Hematopoietic multipotent progenitor cell (in vitro differentiated cells): ENCODE measurements around the gene SLC35C1. TPM values are rescaled to one million over a fixed set of nuclear protein-coding genes. Genes with fewer than 3 reads are reported as not detected.
A peak's percentile ranks its signal among the peaks of the same experiment; 100 is the strongest.

Experiments
- DNase-seq, 3 donors: peaks; one replicate each; pipeline ENCODE4 v3.0.0-alpha.2; 2011 to 2015; ENCODE audit warnings: low read depth in 2 of 3, low spot score in 2 of 3
- total RNA-seq: library from RNA; depleted of rRNA; stranded (reverse); fragments of >200 nt; gene quantifications from one replicate; pipeline ENCODE4 v1.2.3, GENCODE V29; 2012

The SLC35C1 gene
- 10.5 TPM for total RNA-seq

DNA sequence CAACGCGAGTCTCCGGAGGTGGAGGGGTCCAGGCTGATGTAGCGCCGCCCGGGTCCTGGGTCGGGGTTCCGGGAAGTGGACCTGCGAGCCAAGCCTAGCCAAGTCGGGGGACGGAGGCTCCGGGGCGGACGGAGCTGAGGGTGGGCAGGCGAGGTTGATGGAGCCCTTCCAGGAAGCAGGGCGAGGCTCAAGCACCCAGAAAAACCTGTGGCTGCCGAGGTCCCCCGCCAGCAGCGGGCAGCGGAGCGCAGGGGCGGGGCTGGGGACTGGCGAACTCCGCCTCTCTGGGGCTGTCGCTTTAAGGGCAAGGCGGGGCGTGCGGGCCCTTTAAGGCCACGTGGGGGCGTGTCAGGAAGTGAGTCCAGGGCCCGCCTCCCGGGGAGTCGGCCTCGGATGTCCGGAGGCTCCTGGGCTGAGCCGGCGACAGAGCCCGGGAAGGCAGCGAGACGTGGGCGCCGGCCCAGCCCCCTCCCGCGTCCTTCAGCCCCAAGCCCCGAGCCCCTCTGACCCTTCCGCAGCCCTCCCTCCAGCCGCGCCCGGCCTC is at the start of gene SLC35C1:
Gene SLC35C1 (plus strand): TSS at position 389 of the 544 bp plus-strand sequence. CDS start 653 bp downstream, outside the sequence.
- peak; percentile 76 to 95 (median 93) for DNase-seq

DNA sequence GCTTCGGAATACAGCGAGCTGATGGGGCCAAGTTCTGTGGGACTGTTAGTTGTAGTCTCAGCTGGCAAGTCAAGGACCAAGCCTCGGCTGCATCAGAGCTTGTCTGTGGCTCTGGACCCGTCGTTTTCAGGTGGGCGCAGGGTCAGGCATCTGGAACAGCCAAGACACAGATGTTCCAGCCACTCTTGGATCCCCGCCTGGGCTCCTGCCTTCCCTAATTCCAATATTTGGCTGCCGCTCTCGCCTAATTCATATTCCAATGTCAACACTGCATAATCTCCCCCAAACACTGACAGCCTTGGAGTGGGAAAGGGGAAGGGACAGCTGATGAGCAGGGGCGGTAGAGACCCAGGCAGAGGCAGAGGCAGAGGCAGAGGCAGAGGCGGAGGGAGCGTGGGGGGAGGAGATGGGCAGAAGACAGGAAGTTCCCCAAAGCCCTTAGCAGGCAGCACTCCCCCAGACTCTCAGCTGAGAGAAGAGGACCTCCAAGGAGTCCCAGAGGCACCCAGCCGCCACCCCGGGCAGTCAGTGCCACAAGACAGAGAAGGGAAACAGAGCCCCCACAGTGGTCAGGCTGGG is 49.6 kb upstream of the SLC35C1 start:
- no peak for DNase-seq

DNA sequence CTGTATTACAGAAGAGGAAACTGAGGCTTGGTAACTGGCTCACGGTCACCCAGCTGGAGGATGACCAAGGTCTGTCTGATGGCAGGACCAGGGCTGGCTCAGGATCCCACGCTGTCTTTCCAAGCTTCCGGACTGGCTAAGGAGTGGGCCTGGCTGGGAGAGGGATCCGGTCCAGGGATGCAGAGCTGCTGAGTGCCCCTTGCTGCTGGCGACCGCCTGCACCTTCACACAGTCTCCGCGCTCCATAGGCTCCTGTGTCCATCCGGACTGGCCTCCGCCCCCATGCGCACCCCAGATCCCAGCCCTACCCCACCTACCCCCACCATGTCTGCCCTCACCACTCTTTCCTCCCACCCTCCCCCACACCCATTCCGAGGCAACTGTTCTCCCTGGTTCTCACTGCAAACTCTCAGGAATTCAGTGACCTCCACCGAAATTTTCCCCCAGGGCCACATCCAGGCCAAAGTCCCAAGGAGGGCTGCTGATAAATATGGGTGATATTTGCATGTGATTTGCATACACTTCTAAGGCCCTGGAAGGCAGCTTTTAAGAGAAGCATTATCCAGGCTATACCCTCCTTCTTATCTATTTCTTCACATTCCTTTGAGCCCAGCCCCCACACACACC is 48.5 kb upstream of the SLC35C1 start:
- DNase-seq, result no peak

DNA sequence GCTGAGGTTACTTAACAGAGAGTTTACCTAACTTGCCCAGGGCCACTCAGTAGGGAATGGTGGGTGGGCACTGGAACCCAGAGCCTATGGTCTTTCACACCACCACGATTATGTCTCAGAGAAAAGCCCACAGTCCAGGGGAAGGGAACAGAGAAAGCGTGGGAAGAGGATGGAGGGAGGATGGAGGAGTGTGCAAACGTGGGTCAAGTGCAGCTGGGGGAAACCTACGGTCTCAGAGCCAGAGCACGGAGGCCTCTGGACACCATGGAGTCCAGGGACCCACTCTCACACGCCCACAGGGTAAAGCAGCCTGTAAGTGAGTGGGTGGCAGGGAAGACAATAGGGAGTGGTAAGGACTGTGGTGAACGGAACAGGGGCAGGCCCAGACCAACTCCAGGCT is 47.3 kb upstream of the SLC35C1 start:
- no peak for DNase-seq

DNA sequence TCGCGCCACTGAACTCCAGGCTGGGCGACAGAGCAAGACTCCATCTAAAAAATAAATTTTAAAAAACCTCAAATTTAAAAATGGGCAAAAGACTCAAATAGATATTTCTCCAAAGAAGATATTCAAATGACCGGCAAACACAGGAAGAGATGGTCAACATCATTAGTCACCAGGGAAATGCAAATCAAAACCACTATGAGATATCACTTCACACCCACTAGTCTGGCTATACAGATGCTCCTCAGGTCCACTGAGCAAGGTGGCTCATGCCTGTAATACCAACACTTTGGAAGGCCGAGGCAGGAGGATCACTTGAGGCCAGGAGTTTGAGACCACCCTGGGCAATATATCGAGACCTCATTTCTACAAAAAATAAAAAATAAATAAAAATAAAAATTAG is 43.3 kb upstream of the SLC35C1 start:
- DNase-seq, result no peak

DNA sequence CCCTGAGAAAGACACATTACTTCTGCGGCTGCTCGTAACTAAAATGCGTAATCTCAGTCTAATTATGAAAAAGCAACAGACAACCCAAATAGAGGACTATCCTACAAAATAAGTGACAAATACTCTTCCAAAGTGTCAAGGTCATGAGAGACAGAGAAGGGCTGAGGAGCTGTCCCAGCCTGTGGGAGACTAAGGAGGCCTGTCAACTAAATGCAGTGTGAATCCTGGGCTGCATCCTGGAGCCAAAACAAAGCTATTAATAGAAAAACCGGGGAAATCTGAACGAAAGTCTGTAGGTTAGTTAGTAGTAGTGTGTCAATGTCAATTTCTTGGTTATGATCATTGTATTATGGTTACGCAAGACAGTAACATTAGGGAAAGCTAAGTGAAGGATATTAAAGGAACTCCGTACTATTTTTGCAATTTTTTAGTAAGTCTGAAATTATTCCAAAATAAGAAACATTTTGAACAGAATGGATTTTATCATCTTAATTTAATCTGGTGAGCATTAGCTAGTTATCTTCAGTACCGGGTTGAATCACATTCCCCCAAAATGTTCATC is 39.8 kb upstream of the SLC35C1 start:
- no peak for DNase-seq

DNA sequence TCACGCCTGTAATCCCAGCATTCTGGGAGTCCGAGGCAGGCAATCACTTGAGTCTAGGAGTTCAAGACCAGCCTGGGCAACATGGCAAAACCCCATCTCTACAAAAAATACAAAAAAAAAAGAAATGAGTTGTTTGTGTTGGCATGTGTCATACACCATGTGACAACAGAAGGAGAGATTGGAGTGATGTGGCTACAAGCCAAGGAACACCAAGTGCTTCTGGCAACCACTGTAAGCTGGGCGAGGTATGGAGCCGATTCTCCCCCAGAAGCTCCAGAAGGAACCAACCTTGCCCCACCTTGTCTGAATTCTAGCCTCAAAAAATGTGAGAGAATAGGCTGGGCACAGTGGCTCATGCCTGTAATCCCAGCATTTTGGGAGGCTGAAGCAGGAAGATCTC is 39.1 kb upstream of the SLC35C1 start:
- no peak for DNase-seq

DNA sequence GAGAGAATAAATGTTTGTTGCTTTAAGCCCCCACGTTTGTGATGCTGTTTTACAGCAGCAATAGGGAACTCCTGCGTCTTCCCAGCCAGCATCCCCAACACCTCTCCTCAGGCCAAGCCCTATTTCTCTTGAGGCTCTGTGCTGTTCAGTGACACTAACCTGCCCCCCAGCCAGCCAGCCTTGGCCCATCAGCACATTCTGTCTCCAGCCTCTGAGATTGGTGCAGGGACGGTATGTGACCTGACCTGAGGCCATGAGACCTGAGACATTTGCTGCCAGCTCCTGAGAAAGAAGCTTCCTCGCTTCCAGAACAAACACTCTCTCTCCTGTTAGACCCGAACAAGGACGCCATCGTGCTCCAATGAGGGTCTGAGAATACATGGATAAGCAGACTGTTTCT is 38.5 kb upstream of the SLC35C1 start:
- no peak for DNase-seq

DNA sequence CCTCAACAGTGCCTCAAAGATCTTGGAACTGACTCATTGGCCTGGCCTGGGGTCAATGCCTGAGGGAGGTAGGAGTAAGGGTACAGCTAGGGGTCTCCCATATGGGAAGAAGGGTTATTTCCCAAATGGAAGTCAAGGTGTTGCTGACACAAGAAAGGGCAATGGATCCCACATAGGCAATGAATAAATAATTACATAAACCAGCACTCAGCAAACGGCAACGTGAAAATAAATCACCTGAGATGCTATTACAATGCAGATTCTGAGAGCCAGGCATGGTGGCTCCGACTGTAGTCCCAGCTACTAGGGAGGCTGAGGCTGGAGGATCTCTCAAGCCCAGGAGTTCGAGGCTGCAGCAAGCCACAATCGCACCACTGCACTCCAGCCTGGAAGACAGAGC is 36.5 kb upstream of the SLC35C1 start:
- DNase-seq, result no peak

DNA sequence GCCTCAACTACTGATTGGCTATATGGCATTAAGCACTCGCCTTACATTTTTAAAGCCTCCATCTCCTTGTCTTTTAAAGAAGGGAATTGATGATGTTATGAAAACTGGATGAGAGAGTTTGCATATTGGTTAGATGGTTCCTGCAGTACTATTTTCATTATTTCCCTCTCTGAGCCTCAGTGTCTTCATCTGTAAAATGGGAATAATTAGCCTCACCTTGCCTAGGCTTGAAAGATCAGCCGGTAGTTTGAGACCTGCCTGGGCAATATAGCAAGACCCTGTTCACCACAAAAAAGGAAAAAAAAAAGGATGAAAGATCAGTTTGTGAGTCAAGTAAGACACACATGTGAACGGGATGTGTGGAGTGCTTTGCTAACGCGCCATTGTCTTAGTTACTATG is 35.0 kb upstream of the SLC35C1 start:
- no peak for DNase-seq

DNA sequence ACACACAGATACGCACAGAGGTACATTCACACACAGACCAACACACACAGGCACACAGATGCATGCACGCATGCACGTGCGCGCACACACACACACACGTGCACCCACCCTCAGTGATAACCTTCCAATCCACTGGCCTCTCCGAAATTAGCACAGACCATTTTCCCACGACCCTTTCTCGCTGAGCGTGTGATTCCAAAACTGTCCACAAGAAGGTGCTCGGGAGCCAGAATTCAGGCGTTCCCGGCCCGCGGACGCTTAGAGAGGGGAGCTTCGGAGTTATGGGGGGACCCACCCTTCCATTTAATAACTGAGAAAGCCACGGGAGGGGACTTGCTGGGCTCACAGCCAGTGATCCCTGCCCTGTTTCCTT is 33.8 kb upstream of the SLC35C1 start:
- DNase-seq, result peak; percentile 58 to 85 (median 68)

DNA sequence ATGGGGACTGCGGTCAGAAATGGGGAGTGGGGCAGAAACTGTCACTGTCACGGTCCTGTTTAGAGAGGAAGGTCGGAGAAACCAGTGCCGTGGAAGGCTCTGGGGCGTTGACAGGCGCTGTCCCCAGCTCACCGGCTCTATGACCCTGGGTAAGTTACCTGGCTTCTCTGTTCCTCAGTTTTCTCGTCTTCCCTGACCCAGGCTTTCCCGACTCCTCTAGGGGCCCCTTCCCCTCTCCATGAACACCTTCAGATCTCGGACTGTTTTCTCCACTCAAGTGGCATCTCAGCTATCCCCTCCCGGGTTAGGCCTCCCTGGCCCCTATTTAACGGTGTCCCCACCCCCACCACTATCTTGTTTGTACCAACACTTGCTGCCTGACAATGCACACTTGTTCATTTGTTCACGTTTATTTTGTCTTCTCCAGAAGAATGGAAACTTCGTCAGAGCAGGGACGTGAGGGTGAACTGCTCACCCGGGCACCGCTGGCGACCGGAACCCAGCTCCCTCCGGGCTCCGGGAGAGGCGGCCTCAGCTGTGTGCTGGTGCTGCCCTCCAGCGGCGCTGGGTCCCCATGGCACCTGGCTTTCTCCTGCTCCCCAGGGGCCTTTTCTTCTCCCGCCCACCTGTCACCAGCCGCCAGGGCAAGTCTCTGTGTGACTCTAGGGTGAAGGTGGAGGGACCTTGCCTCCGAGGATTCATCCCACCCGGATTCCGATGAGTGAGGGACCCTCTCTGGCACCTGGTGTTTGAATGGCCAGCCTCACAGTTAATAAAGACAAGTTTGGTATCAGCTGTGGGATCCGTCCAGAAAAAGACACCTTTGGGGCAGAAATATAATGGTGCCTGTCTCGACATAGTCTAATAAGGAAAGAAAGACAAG is 33.1 kb upstream of the SLC35C1 start:
- DNase-seq, result peak; percentile 41 to 77 (median 72)

DNA sequence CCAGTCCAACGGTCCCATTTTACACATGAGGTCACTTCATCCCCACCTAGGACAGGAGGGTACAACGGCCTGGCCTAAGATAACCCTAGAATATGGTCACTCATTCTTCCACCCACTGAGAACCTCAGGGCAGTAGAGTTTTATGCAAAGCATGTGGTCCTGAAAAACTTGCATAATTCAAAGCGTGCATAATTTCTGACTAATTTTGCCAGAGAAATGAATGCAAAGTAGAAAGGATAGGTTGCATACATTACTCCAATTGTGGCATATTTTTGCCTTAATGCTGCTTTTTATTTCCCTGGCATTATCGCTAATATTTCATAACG is 32.5 kb upstream of the SLC35C1 start:
- DNase-seq, result no peak

DNA sequence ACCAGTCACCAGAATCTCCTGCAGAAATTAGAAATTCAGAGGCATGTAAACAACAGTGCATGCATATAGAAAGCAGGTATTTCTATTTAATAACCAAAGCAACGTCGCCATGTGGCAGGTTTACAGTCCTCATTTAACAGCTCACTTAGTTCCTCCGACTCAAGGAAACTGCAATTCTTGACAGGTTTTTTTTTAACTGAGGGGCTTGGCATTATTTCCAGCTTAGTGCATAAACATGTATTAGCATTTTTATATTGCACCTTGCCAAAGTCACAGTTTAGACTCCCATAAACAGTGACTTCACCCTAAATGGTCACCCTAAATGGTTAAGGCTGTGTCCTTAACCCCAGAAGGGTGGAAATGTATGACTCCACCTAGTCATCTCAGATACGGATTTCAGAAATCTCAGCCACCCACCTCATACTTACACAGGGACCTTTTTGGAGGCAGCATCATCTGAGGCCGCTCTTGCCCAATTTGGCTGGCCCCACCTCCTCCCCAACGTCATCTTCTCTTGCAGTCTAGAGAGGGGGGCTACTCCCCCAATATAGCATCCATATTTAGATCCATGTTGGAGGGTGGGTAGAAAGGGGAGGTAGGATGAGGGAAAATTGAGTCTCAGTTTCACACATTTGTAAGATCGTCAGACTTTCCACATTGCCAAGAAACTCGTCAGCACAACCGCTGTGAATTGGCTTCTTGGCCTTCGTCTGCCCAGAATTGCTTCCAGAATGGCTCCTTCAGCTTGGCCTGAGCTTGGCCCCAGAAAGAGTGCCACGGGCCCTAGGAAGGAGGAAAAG is 31.8 kb upstream of the SLC35C1 start:
- DNase-seq, result no peak

DNA sequence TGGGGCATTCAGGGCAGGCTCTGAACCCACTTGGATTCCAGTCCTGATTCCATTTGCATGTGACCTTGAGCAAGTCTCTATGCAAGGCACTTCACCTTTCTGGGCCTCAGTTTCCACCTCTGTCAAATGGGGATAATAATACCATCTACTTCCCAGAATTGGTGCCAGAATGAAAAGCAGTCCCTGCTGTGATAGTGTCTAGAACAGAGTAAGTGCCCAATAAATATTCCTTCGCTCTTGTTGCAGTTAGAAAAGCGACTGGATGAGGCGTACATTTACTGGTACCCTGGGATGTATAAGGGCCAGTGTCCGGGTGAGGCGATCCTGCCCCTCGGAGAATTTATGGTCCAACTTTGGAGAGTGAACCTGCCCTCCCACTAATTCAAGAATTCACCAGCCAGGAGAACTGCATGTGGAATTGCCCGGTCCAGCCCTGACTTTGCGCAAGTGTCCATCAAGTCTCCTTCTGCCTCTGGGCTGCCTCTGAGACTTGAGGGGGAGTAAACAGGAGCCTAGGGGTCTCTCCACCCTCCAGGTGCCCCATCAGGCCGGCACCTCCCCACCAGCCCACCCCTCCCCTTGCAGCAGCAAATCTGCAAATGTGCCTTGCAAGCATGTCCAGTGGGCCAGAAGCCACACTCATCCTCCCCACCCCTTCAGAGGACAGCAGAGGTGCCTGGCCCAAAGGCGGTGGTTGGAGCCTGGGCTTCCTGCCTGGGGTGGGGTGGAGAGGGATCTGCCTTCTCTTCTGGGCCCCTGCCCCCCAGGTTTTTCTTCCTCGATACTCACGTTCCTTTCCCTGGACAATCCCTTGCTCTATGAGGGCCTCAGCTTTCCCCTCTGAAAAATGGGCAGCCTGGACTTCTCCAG is 30.9 kb upstream of the SLC35C1 start:
- no peak for DNase-seq

DNA sequence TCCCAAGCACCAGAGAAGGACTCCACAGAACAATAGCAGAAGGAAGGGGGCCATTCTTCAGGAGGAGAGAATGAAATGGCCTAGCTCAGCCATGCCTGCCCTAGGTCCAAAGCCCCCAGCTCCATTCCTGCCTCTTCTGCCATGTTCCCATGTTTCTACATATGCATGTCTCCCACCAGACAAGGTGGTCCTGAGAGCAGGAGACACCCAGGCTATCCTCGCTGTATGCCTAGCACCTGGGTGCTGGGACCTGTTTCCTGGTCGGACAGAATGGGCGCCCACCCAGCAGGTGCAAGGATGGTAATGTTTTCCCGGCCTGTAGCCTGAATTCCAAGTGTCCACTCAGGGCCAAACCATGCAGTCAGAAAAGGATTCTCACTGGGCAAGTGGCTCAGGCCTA is 30.2 kb upstream of the SLC35C1 start:
- DNase-seq, result no peak

DNA sequence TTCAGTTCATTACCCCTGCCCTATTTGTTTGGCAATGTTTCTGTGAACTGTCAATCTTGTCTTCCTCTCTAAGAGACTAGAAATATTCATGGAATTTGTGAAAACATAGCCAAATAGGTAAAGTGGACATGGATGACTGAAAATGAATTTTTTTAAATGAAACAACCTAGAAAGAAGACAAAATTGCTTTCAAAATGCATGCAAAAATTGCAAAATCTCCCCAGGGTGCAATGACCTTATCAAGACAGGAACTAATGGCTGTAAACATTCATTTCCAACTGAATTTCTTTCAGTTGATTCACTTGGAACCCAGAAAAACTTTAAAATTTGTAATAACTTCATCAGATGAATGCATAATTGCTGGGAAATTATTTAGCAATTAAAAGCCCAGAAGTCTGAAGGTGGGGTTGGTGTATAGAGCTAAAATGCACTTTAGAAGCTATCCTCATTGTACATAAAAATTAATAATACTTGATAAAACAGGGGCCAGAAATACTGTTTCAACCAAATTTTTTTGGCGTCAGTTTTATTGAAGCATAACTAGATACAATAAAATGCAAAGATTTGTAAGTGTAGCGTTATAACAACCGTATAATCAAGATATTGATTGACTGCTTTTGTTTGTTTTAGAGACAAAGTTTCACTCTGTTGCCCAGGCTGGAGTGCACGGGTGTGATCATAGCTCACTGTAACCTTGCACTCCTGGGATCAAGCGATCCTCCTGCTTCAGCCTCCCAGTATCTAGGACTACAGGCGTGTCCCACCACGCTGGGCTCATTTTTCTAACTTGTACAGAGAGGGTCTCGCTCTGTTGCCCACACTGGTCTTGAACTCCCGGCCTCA is 27.6 kb upstream of the SLC35C1 start:
- DNase-seq, result no peak

DNA sequence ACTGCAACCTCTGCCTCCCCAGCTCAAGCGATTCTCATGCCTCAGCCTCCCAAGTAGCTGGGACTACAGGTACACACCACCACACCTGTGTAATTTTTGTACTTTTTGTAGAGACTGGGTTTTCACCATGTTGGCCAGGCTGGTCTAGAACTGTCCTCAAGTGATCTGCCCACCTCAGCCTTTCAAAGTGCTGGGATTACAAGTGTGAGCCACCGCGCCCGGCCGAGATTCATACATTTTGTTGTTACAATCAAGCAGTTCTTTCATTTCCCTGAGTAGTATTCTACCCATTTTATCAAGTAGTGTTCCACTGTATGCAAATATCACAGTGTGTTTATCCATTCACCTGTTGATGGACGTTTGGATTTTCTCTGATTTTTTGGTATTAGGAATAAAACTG is 26.6 kb upstream of the SLC35C1 start:
- no peak for DNase-seq

DNA sequence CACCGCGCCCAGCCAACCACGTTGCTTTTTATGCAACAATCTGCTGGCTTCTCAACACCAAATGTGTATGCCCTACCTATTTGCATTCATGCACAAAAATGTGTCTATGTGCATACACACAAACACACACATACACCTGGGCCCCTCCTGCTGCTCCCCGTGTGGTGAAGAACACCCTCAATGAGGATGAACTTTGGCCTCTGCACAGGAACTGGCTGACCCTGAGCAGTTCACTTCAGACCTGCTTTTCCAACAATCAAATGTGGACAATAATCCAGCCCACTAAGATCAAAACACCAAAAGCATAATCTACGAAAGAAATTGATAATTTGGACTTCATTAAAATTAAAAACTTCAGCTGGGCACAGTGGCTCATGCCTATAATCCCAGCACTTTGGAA is 25.3 kb upstream of the SLC35C1 start:
- DNase-seq, result no peak
